Peyer's patch (tissue), 4 donors: Measurements from ENCODE around the gene HS3ST5. TPM values are rescaled to one million over a fixed set of nuclear protein-coding genes. Genes with fewer than 3 reads are reported as not detected.

Experiments used
- DNase-seq, 3 donors: peaks; one replicate each; pipeline ENCODE4 v3.0.0-alpha.2; 2017 to 2019
- H3K27ac ChIP-seq, 4 donors: fragments of 200-600 bp; sonication (generic); one replicate each; pipeline ENCODE4 v1.5.1; 2016 to 2019
- H3K27me3 ChIP-seq, 2 donors: fragments of 200-600 bp; sonication (generic); one replicate each; pipeline ENCODE4 v1.5.1; 2019
- H3K36me3 ChIP-seq, 3 donors: fragments of 200-600 bp; sonication (generic); one replicate each; pipeline ENCODE4 v1.5.1; 2016 to 2019
- H3K4me1 ChIP-seq, 4 donors: fragments of 200-600 bp; sonication (generic); one replicate each; pipeline ENCODE4 v1.5.1; 2016 to 2019
- H3K4me3 ChIP-seq, 4 donors: fragments of 200-600 bp; sonication (generic); 1 replicate in 3 of 4; 2 replicates in 1 of 4; pipeline ENCODE4 v1.5.1; 2016 to 2019; ENCODE audit warnings: mild to moderate bottlenecking in 1 of 4
- H3K9me3 ChIP-seq, 4 donors: fragments of 200-600 bp; sonication (generic); one replicate each; pipeline ENCODE4 v1.5.1; 2016 to 2019; ENCODE audit warnings: mild to moderate bottlenecking in 1 of 4
- CTCF ChIP-seq, 6 experiments: fragments of 450-650 bp in 4 of 6; fragments of 200-600 bp in 2 of 6; sonication (generic) in 1 of 6; IDR thresholded peaks; one replicate each; pipeline ENCODE4 v1.5.1; 2017 to 2019; ENCODE audit warnings: antibody characterized with exemption in 6 of 6, mild to moderate bottlenecking in 3 of 6, moderate library complexity in 1 of 6
- POLR2A ChIP-seq, 2 donors: fragments of 450-650 bp; IDR thresholded peaks; one replicate each; pipeline ENCODE4 v1.5.1; 2017; ENCODE audit warnings: antibody characterized with exemption in 2 of 2, mild to moderate bottlenecking in 2 of 2, moderate library complexity in 2 of 2
- total RNA-seq, 4 donors: library from RNA; depleted of rRNA; stranded (reverse); fragments of >200 nt; gene quantifications; one replicate each; pipeline ENCODE4 v1.1.0, GENCODE V29; 2016

HS3ST5 gene
- total RNA-seq, 4 donors from 2014 or later = not detected

- Histone ChIP-seq H3K4me3 (no peak overlapping the region), H3K27ac (no peak overlapping the region), H3K36me3 (no peaks in the 10 kb centered on the region), H3K9me3 (no peaks in the 10 kb centered on the region), H3K4me1 (no peaks in the 10 kb centered on the region), H3K27me3 (no peaks in the 10 kb centered on the region)
- TF ChIP-seq POLR2A (IDR thresholded peaks at IDR 0.05) (no peak), CTCF (IDR thresholded peaks at IDR 0.05) (no peak)
- DNase-seq = no peak
Observed at GRCh38 chr6:114061741-114062140, 281.1 kb downstream of the HS3ST5 start.

DNA sequence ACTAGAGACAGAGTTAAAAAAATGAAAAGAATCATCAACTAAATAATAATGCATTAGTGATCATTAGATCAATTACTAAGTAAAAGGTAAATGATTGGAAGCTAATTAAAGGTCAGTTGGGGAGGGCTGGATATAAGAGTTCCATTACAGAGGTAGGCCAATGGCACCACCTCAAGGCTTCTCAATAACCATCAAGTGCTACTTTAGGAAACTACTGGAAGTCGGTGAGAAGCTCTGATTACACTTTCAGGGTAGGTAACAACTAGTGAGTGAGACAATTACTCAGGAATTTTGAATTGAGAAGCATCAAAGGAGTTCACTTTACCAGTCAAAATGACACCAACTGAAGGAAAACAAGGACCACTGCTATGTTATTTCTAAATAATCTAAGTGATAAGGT is 281.7 kb downstream of the HS3ST5 start:
- Histone ChIP-seq H3K36me3 (no peaks in the 10 kb centered on the region), H3K27ac (no peak overlapping the region)

DNA sequence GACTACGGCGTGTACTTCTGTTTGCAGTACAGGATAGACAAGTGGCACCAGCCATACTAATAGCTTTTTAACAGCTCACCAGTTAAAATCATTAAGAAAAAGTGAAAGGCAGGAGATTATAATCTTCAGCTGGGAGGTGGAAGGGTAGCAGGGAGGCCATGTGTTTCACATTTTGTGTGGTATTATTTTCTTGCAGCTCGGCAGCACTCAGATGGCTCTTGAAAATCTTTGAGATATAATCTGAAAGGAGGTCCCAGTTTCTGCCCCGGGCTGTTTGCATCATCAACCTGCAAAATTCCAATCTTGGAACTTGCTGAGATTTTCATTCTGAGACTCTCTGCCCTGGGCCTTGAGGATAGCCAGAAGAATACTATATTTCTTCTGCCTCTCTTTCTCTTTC is 284.4 kb downstream of the HS3ST5 start:
- no peak for DNase-seq
- TF ChIP-seq CTCF (IDR thresholded peaks at IDR 0.05) = no peak
- TF ChIP-seq POLR2A (IDR thresholded peaks at IDR 0.05) = no peak
- Histone ChIP-seq H3K4me1 (no peaks in the 10 kb centered on the region), H3K36me3 (no peaks in the 10 kb centered on the region), H3K9me3 (no peaks in the 10 kb centered on the region), H3K27me3 (no peaks in the 10 kb centered on the region), H3K4me3 (no peak overlapping the region), H3K27ac (no peak overlapping the region)

More for the DNA sequence above, 281.7 kb downstream of the HS3ST5 start:
- no peak overlapping the region for H3K4me3 ChIP-seq
- TF ChIP-seq POLR2A (IDR thresholded peaks at IDR 0.05) = no peak
- TF ChIP-seq CTCF (IDR thresholded peaks at IDR 0.05) = no peak
- no peaks in the 10 kb centered on the region for H3K4me1 ChIP-seq
- H3K27me3 ChIP-seq = no peaks in the 10 kb centered on the region
- DNase-seq = no peak
- no peaks in the 10 kb centered on the region for H3K9me3 ChIP-seq

GRCh38 chr6:114055763-114056162 is 287.1 kb downstream of the HS3ST5 start:
- no peaks in the 10 kb centered on the region for H3K36me3 ChIP-seq
- no peak for TF ChIP-seq CTCF (IDR thresholded peaks at IDR 0.05)
- TF ChIP-seq POLR2A (IDR thresholded peaks at IDR 0.05) = no peak
- no peak for DNase-seq
- H3K4me1 ChIP-seq = no peaks in the 10 kb centered on the region
- no peak overlapping the region for H3K27ac ChIP-seq
- no peak overlapping the region for H3K4me3 ChIP-seq
- no peaks in the 10 kb centered on the region for H3K9me3 ChIP-seq
- H3K27me3 ChIP-seq = no peaks in the 10 kb centered on the region

DNA sequence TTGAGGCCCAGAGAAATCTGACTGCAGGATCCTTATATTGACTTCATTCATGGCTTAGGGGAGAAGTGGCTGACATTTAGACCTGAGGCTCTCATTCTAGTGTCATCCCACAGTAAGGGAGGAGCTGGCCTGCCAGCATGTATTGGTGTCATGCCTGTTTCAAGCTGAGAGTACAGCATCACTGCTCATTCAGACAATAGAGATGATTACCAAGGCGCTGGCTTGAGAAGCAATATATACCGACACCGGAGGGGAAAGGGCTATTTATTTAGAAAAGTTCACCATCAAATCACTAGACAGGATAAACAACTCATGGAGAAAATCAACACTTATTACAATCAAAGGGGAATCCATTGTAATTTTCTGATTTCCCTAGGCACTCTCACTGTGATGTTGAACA is 287.5 kb downstream of the HS3ST5 start:
- Histone ChIP-seq H3K36me3 (no peaks in the 10 kb centered on the region), H3K27ac (no peak overlapping the region), H3K9me3 (no peaks in the 10 kb centered on the region), H3K4me3 (no peak overlapping the region), H3K27me3 (no peaks in the 10 kb centered on the region), H3K4me1 (no peaks in the 10 kb centered on the region)
- DNase-seq = no peak
- TF ChIP-seq POLR2A (IDR thresholded peaks at IDR 0.05) (no peak), CTCF (IDR thresholded peaks at IDR 0.05) (no peak)

- Histone ChIP-seq H3K36me3 (no peaks in the 10 kb centered on the region), H3K4me3 (no peak overlapping the region), H3K9me3 (no peaks in the 10 kb centered on the region), H3K27me3 (no peaks in the 10 kb centered on the region), H3K4me1 (no peaks in the 10 kb centered on the region), H3K27ac (no peak overlapping the region)
- no peak for TF ChIP-seq POLR2A (IDR thresholded peaks at IDR 0.05)
- no peak for TF ChIP-seq CTCF (IDR thresholded peaks at IDR 0.05)
- DNase-seq = no peak
Observed at GRCh38 chr6:114053791-114054190, 289.0 kb downstream of the HS3ST5 start.
